Endodermal cell (in vitro differentiated cells): ENCODE measurements around the gene KCTD20. TPM values are rescaled to one million over a fixed set of nuclear protein-coding genes. Genes with fewer than 3 reads are reported as not detected.

ENCODE experiments used
- DNase-seq: peaks from one replicate; pipeline ENCODE4 v3.0.0-alpha.2; 2017
- H3K27ac ChIP-seq: 2 replicates; pipeline ENCODE4 v1.5.1; 2013; ENCODE audit warnings: mild to moderate bottlenecking, low read depth, low read length, moderate library complexity
- H3K27me3 ChIP-seq: 2 replicates; pipeline ENCODE4 v1.6.1; 2013; ENCODE audit warnings: mild to moderate bottlenecking, low read length, moderate library complexity; ENCODE audit not compliant: insufficient read depth, control insufficient read depth, poor library complexity, severe bottlenecking
- H3K36me3 ChIP-seq: 2 replicates; pipeline ENCODE4 v1.7.0; 2013; ENCODE audit warnings: mild to moderate bottlenecking, low read length, moderate library complexity; ENCODE audit not compliant: control insufficient read depth, insufficient read depth
- H3K4me1 ChIP-seq: one replicate; pipeline ENCODE4 v1.7.0; 2013; ENCODE audit warnings: low read length; ENCODE audit not compliant: control insufficient read depth, insufficient read depth
- H3K4me3 ChIP-seq: 2 replicates; pipeline ENCODE4 v1.5.1; 2013; ENCODE audit warnings: mild to moderate bottlenecking, low read length, moderate library complexity
- H3K9ac ChIP-seq: 2 replicates; pipeline ENCODE4 v1.6.1; 2013; ENCODE audit warnings: mild to moderate bottlenecking, low read length, moderate library complexity; ENCODE audit not compliant: poor library complexity, severe bottlenecking; ENCODE audit errors: extremely low read depth
- H3K9me3 ChIP-seq: 2 replicates; pipeline ENCODE4 v1.6.1; 2013; ENCODE audit warnings: mild to moderate bottlenecking, low read length, moderate library complexity; ENCODE audit not compliant: control insufficient read depth
- H3K27ac Mint-ChIP-seq: 2 replicates; pipeline ENCODE4 v1.8.0; 2020; ENCODE audit warnings: mixed read lengths
- H3K27me3 Mint-ChIP-seq: 2 replicates; pipeline ENCODE4 v1.8.0; 2021; ENCODE audit warnings: mild to moderate bottlenecking, mixed read lengths; ENCODE audit not compliant: insufficient read depth
- H3K36me3 Mint-ChIP-seq: 2 replicates; pipeline ENCODE4 v1.8.0; 2020; ENCODE audit warnings: low read depth, mixed read lengths
- H3K4me1 Mint-ChIP-seq: 2 replicates; pipeline ENCODE4 v1.8.0; 2020; ENCODE audit warnings: mixed read lengths
- H3K4me3 Mint-ChIP-seq: 2 replicates; pipeline ENCODE4 v1.8.0; 2020; ENCODE audit warnings: mild to moderate bottlenecking, moderate library complexity, mixed read lengths
- H3K9me3 Mint-ChIP-seq: 2 replicates; pipeline ENCODE4 v1.8.0; 2020; ENCODE audit warnings: mild to moderate bottlenecking, mixed read lengths
- CTCF ChIP-seq: fragments of 200-600 bp; sonication (generic); conservative IDR thresholded peaks from 2 replicates; pipeline ENCODE4 v1.5.0; 2021; ENCODE audit warnings: antibody characterized with exemption, mild to moderate bottlenecking
- WGBS, 2 experiments: methylation state at CpG; one replicate each; pipeline versions ENCODE4 v1.1.5 to v1.1.7; 2013; ENCODE audit warnings: missing lambda C conversion rate in 2 of 2, mixed read lengths in 1 of 2; ENCODE audit not compliant: insufficient coverage in 1 of 2, insufficient read length in 1 of 2; 5-methylcytosine and 5-hydroxymethylcytosine counted together
- total RNA-seq, 2 donors: library from RNA; stranded (reverse); fragmentation: NEBNext Ultra II Directional in 1 of 2; extraction: Animal tissue kit (Norgen Biotek cat#: 25700) in 1 of 2; gene quantifications; 2 replicates in 1 of 2; 3 replicates in 1 of 2; pipeline ENCODE4 v1.2.1, GENCODE V29; 2021

The KCTD20 gene
- total RNA-seq, 2 donors from 2014 or later: 20.5 to 29.0 TPM

DNA sequence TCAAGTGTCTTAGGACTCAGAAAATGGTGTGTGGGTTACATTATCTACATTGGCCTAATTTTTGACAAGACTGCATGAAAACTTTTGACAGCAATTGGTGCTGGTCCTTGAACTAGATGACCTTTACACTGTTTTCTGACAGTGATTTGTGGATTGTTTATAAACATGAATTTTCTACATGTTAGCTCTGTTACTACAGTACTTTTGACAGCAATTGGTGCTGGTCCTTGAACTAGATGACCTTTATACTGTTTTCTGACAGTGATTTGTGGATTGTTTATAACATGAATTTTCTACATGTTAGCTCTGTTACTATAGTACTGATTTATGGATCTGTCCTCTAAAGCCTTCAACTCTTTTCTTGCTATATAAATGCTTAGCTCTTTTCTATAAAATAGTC lies 16.7 kb downstream of the KCTD20 start:
- no peaks in the 10 kb centered on the region for H3K9me3 Mint-ChIP-seq
- no peaks in the 10 kb centered on the region for H3K27me3 Mint-ChIP-seq
- no peak overlapping the region for H3K27ac ChIP-seq
- no peak overlapping the region for H3K9ac ChIP-seq
- H3K4me3 Mint-ChIP-seq: no peak overlapping the region
- H3K36me3 Mint-ChIP-seq: peaks cover 19% of the 10 kb centered on the region
- no peak overlapping the region for H3K27ac Mint-ChIP-seq
- H3K4me1 Mint-ChIP-seq: peaks cover 5% of the 10 kb centered on the region
- DNase-seq: no peak
- no peaks in the 10 kb centered on the region for H3K9me3 ChIP-seq
- peaks cover 3% of the 10 kb centered on the region for H3K36me3 ChIP-seq
- H3K4me1 ChIP-seq: no peaks in the 10 kb centered on the region
- TF ChIP-seq CTCF: no peak
- no peak overlapping the region for H3K4me3 ChIP-seq
- H3K27me3 ChIP-seq: no peaks in the 10 kb centered on the region

DNA sequence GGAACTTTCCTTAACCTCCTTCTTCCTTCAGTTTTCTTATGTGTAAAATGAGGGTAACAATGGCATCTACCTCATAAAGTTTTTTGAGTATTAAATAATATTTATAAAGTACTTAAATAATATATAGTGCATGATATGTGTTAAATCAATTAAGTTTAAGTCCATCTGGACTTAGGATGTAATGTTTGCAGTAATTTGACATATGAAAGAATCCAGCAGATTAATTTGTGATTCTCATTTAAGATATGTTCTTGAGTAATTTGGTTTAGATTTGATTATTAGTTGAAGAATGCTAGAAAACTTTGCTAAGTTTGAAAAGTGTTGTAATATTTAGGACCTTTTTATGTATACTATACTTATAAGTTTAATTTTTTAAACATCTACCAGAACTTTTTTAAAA lies 18.1 kb downstream of the KCTD20 start:
- DNase-seq: no peak
- no peaks in the 10 kb centered on the region for H3K9me3 Mint-ChIP-seq
- H3K36me3 Mint-ChIP-seq: peaks cover 12% of the 10 kb centered on the region
- no peak overlapping the region for H3K27ac Mint-ChIP-seq
- Histone ChIP-seq H3K9ac (no peak overlapping the region), H3K4me3 (no peak overlapping the region), H3K27ac (no peak overlapping the region), H3K4me1 (no peaks in the 10 kb centered on the region), H3K36me3 (peaks cover 1% of the 10 kb centered on the region), H3K9me3 (no peaks in the 10 kb centered on the region), H3K27me3 (no peaks in the 10 kb centered on the region)
- H3K27me3 Mint-ChIP-seq: no peaks in the 10 kb centered on the region
- TF ChIP-seq CTCF: no peak
- peaks cover 7% of the 10 kb centered on the region for H3K4me1 Mint-ChIP-seq
- H3K4me3 Mint-ChIP-seq: no peak overlapping the region

GRCh38 chr6:36461646-36462045 lies 18.8 kb downstream of the KCTD20 start:
- Histone ChIP-seq H3K27me3 (no peaks in the 10 kb centered on the region), H3K36me3 (no peaks in the 10 kb centered on the region), H3K9ac (no peak overlapping the region), H3K9me3 (no peaks in the 10 kb centered on the region), H3K27ac (no peak overlapping the region), H3K4me1 (no peaks in the 10 kb centered on the region), H3K4me3 (no peak overlapping the region)
- H3K4me1 Mint-ChIP-seq: peaks cover 7% of the 10 kb centered on the region
- no peak overlapping the region for H3K4me3 Mint-ChIP-seq
- no peak overlapping the region for H3K27ac Mint-ChIP-seq
- peaks cover 14% of the 10 kb centered on the region for H3K36me3 Mint-ChIP-seq
- H3K9me3 Mint-ChIP-seq: no peaks in the 10 kb centered on the region
- no peaks in the 10 kb centered on the region for H3K27me3 Mint-ChIP-seq
- DNase-seq: no peak
- WGBS, 2 experiments: 40 to 84% methylated on average over 1 to 2 of the region's 3 CpGs
- no peak for TF ChIP-seq CTCF
